ENCODE measurements around the gene NFIC.

The NFIC gene

DNA sequence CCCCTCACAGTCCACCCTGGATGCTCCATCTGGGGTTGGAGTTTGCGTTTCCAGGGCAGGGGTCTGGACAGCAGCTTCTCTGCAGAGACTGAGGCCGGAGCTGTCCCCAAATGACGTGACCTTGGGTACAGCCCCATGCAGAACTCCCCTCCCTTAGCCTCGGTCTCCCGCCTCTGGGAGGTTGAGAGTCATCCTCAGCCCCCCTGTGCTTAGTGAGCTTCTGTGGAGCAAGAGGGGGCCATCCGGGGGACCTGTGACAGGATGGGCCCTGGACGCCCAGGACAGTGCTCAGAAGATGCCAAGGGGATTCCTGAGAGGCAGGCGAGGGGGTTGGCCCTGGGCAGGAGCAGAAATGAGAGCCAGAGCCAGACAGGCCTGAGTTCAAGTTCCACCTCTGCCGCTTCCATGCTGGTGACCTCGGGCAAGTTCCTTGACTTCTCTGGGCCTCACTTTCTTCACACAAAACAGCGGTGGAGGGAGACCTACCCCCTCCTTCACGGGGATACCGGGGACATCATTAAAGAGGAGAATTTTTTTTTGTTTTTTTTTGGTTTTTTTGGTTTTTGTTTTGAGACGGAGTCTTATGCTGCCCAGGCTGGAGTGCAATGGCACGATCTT lies 93.7 kb downstream of the NFIC start:
- FAIRE-seq (no peak), DNase-seq (ENCODE audit: extremely low spot score, insufficient read length, low read depth) (no peak)

DNA sequence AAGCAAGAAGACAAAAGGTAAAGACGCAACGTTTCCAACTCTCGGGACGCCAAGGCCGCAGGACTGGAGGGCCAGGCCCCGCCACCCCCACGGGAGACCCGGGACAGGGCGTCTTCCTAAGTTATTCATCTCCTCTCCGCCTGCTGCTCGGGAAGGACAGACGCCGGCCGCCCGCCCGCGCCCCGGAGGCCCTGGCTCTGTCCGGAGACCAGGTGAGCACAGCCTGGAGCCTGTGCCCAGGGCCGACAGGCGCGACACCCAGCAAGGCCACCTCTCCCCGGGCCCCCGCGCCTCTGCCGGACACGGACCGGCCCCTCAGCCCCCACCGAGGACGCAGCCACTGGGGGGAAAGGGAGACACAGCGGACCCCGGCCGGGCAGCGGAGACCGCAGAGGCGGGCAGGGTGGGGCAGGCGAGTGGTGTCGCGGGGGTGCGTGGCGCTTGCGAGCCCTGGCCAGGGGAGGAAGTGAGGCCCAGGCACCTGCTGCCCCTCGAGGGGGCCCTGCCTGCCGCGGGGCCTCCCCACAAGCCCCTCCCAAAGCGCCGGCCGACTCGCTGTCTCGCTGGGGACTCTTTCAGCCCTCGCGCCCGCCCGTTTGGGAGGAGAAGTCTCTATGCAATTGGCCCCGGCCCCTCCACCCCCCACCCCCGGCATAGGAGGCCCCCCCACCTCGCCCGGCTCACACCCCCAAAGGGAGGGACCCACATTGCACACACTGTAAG lies 96.8 kb downstream of the NFIC start:
- FAIRE-seq, result no peak
- no peak for DNase-seq (ENCODE audit: extremely low spot score, insufficient read length, low read depth)

DNA sequence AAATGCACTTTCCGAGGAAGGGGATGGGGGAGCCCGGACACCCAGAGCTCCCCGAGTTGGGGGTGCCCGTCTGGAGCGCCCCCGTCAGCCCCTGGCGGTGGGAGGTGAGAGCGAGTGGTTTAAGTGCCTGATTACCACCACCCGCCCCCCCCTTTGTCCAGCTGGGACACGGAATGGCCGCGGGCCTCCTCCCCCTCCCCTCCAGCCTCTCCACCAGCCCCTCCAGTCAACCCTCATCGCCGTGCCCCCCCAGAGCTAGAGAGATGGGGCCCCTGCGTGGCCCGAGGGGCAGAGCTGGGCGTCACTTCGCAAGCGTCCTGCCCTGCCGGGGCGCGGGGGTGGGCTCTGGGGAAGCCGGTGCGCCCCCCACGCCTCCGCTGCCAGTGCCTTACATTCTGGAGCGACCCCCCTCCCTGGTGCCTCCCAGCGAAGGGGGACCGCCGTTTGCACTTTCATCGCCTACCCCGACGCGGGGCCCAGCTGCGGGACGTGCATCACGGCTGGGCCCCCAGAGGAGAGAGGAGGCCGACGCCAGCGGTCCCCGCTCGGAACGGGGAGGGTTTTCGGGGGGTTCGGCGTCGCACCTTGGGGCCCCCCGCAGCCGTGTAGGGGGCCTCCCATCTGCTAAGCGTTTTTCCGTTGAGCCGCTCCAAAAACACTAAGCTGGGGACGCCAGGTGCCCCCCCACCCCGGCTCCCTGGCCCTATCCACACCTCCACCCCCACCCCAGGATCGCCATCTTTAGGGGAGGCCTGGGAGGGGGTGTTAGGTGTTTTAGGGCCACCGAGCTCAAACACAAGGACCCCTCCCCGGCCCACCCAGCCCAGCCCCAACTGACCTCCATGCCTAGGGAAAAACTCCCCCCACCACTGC lies 97.6 kb downstream of the NFIC start:
- FAIRE-seq, result no peak
- DNase-seq (ENCODE audit: extremely low spot score, insufficient read length, low read depth), result no peak

DNA sequence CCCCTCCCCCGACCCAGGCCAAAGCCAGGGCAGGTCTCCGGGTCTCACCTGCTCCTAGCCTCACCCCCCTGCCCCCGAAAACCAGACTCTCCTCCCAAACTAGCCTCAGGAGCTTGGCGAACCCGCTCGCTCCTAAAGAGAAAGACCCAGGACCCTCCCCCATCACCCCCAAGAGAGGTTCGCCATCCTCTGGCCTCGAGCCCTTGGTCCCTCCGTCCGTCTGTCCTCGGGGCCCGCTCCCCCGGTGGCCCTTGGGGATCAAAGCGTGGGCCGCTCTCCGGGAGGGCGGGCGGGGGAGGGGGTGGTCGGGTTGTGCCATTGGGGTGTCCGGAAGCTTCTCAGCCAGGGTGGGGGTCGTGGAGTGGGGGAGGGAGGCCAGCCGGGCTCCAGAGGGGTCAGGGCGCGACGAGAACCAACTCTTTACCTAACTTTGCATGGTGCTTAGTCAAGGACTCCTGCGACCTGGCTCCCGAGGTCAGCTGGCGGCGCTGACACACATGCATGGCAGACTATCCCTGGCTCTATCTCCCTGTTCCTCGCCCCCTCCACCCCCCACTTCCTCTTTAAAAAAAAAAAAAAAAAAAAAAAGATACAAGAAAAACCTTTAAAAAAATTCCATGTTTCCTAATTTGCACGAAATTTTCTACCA lies 98.3 kb downstream of the NFIC start:
- FAIRE-seq, result no peak
- DNase-seq (ENCODE audit: extremely low spot score, insufficient read length, low read depth), result no peak

DNA sequence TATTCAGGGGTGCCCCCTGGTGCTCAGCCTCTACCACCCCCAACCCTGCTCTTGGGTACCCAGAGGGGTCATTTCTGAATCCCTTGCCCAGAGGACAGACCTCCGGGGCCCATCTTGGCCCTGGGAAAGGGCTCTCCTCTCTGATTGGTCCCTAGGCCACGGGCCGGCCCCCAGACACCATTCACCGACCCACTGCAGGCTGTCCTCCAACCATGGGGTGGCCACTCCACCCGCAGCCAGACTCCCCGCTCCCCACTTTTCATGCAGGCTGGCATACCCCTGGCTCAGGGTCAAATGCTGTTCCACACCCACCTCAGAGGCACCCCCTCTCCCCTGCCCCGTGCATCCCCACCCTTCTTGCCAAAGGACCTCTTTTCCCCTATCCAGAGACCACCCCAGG lies 99.2 kb downstream of the NFIC start:
- DNase-seq (ENCODE audit: extremely low spot score, insufficient read length, low read depth) (no peak), FAIRE-seq (no peak)

DNA sequence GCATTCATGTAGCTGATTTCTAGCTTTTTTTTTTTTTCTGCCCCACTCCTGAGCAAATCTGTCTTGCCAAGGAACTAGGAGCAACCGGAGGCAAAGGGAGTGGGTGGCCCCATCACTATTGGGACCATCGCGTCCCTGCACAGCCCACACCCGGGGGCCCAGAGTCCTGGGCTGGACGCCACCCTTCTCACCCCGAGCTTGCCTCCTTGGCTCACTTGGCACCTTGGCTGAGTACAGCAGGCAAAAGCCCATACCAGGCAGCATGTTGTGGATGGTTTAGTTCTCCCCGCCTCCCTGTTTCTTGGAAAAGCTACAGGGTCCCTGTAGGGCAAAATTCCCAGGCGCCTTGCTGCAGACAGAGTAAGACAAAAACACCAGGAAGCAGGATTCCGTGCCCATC lies 100.3 kb downstream of the NFIC start:
- FAIRE-seq (no peak), DNase-seq (ENCODE audit: extremely low spot score, insufficient read length, low read depth) (no peak)

DNA sequence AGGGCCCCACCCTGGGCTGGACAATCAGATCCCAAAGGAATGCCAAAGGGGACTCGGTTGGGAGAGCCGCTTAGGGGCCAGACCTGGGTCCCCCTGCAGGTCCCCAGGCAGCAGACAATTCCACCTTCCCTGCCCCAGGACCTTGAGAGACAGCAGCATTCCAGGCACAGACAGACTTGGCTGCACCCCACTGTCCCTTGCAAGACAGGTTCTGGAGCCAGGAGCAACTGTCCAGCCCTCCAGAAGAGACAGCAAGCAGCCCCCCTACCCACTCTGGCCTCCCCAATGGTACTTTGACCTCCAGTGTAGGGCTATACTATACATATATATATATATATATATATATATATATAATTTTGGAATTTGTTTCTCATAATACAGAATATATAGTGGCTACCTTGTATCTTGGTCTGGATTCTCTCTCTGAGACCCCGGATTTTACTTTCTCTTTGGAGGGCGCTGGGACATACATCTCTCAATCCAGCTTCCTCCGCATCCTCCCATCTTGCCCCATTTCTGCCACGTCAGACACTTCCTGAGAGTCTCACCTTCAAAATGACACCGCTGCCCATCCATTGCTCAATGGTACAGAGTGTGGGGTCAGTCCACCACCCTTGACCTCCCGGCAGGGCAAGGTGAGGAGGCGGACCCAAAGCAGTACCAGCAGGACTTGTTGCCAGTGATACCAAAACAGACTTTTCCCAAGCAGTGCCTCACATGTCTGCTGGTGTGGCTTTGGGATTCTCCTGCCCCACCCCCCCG lies 101.2 kb downstream of the NFIC start:
- DNase-seq (ENCODE audit: extremely low spot score, insufficient read length, low read depth) (no peak), FAIRE-seq (no peak)

DNA sequence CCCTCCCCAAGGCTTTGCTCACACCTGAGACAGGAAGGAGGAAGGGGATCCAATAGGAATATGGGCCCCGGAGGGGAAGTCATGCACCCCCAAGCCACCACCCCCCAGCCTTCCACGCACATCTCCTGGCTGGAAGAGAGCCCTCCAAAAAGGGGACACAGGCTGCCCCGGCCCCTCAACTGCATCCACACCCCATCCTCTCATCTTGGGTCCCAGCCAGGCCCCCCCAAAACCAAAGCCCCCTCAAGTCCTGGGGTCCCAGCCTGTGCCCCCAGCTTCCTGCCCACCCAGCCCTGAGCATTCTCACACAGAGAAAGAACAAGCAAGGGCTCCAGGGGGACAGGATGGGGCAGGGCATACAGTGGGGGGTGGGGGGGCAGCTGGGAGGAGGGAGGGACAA lies 101.8 kb downstream of the NFIC start:
- DNase-seq (ENCODE audit: extremely low spot score, insufficient read length, low read depth), result no peak
- FAIRE-seq, result no peak

DNA sequence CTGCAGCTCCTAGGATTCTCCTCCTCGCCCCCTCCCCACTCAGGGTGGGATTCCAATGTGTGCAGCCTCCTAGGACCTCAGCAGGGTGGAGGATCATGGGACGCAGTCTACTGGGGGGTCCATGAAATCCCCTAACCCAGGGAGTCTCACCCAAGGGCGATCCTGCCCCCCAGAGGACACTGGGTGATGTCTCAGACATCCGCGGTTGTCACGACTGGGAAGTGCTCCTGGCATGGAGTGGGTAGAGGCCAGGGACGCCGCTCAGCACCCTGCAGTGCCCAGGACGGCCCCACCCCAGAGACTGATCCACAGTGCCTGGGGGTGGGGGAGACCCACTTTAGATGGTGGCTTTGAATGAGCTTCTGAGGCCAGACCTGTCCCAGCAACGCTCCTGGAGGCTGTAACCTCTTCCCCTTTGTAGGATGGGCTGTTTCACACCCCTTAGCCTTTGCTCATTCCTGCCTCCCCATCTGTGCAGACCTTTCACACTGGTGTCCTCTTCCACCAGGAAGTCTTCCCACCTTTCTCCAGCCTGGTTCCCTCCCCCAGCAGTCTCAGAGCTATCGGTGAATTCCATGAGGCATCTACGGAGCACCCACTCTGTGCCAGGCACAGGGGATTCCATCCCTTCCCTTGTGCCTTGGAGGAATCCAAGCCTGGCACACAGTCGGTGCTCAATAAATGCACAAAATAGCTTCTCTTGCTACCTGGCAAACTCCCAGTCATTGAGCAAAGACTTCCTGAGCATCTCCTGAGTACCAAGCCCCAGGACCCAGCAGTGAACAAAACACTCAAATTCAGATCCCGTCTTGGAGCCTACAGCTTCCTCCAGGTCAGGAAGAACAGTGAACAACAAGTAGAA lies 103.5 kb downstream of the NFIC start:
- DNase-seq (ENCODE audit: extremely low spot score, insufficient read length, low read depth), result no peak
- FAIRE-seq, result no peak

DNA sequence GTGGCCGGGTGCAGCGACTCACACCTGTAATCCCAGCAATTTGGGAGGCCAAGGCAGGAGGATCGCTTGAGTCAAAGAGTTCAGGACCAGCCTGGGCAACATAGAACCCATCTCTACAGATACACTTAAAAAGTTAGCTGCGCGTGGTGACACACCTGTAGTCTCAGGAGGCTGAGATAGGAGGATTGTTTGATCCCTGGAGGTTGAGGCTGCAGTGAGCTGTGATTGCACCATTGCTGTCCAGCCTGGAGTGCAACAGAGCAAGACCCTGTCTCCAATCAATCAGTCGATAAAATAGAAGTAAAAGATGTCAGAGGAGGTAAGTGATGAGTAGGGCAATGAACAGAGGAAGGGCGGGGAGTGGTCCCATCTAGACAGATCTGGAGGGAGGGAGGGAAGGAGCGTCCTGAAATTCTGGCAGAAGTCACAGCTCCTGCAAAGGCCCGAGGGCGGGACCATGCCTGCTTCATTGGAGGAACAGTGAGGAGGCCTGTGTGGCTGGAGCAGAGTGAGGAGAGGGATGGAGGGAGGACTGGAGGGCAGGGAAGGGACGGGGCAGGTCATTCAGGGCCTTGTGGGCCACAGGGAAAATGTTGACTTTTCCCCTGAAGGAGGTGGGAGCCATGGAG lies 104.2 kb downstream of the NFIC start:
- DNase-seq (ENCODE audit: extremely low spot score, insufficient read length, low read depth) (no peak), FAIRE-seq (no peak)

DNA sequence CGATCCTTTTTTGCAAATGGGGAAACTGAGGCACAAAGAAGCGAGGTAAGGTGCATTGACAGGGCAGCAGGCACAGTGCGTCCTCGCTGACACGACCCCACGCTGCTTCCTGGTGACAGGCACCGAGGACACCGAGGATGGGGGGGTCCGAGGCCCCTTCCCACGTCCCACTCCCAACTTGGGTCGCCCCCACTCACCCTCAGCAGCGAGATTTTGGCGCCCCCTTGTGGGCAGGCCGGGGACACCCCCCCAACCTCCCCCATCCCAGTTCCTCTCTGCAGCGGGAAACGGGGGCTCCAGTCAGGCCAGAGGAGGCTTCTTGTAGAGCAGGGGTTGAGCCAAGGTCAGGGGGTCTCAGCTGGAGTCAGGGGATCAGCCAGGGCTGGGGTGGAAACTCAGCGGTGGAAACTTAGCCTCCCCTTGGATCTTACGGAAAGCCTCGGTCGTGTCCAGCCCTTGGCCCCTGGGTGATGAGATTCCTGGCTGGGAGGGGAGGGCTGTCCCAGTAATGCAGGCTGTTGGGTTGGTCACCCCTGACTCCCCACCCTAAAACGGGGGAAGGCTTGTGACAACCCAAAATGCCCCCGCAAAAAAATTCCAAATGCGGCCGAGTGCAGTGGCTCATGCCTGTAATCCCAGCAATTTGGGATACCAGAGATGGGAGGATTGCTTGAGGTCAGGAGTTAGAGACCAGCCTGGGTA lies 105.7 kb downstream of the NFIC start:
- FAIRE-seq (no peak), DNase-seq (ENCODE audit: extremely low spot score, insufficient read length, low read depth) (no peak)

DNA sequence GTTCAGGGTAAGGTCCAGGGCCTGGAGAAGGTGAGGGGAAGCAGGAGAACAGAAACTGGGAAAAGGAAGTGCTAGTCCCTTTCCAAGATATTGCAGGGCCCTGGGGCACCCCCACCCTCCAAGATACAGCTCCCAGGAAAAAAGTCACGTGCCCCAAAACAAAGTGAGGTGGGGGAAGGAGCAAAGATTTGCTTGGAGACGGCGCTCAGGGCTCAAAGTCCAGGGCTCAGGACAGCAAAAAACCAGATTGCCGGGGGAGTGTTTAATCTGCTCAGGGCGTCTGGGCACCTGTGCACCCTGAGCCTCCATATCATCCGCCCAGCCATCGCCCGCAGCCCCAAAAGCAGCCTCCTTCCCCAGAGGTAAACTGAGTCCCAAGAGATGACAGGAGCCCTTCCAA lies 107.6 kb downstream of the NFIC start:
- FAIRE-seq, result no peak
- DNase-seq (ENCODE audit: extremely low spot score, insufficient read length, low read depth), result no peak

DNA sequence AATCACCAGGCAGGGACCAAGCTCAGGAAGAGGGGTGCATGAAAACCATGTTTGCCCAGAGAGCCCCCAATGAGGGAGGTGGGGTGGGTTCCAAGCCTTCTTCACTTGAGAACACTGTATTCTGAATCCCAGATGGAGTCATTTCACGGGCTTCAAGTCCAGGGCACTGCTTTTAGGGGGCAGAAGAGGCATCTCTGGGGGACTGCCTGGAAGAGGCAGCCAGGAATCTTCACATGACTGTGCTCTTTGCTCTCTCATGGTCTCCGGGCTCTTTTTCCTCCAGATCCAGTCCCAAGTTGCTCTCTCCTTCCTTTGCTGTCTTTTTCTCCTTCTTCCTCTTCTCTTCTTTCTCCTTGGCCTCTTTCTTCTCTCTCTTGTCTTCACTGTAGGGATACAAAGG lies 108.2 kb downstream of the NFIC start:
- FAIRE-seq (no peak), DNase-seq (ENCODE audit: extremely low spot score, insufficient read length, low read depth) (no peak)

DNA sequence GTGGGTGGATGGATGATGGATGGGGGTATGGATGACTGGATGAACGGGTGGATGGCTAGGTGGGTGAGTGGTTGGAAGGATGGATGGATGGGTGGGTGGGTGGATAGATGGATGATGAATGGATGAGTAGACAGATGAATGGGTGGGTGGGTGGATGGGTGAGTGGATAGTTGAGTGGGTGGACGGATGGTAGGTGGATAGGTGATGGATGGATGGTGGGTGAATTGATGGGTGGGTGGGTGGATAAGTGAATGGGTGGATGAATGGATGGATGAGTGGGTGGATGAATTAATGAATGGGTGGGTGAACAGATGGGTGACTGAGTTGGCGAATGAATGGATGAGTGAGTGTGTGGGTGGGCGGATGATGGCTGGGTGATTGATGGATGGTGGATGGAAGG lies 109.1 kb downstream of the NFIC start:
- no peak for DNase-seq (ENCODE audit: extremely low spot score, insufficient read length, low read depth)
- FAIRE-seq, result no peak

DNA sequence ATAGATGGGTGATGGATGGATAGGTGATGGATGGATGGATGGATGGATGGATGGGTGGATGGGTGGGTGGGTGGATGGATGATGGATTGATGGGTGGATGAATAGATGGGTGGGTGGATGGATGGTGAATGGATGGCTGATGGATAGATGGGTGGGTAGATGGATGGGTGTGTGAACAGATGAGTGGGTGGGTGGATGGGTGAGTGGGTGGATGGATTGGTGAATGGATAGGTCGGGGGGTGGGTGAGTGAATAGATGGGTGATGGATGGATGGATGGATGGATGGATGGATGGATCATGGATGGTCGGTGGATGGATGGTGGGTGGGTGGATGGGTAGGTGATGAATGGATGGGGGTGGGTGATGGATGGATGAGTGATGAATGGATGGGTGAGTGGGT lies 110.4 kb downstream of the NFIC start:
- FAIRE-seq (no peak), DNase-seq (ENCODE audit: extremely low spot score, insufficient read length, low read depth) (no peak)

DNA sequence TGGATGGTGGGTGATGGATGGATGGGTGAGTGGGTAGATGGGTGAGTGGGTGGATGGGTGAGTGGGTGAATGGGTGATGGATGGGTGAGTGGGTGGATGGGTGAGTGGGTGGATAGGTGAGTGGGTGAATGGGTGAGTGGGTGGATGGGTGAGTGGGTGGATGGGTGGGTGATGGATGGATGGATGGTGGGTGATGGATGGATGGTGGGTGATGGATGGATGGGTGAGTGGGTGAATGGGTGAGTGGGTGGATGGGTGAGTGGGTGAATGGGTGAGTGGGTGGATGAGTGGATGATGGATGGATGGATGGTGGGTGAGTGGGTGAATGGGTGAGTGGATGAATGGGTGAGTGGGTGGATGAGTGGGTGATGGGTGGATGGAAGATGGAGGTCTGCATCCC lies 111.1 kb downstream of the NFIC start:
- DNase-seq (ENCODE audit: extremely low spot score, insufficient read length, low read depth) (no peak), FAIRE-seq (no peak)

DNA sequence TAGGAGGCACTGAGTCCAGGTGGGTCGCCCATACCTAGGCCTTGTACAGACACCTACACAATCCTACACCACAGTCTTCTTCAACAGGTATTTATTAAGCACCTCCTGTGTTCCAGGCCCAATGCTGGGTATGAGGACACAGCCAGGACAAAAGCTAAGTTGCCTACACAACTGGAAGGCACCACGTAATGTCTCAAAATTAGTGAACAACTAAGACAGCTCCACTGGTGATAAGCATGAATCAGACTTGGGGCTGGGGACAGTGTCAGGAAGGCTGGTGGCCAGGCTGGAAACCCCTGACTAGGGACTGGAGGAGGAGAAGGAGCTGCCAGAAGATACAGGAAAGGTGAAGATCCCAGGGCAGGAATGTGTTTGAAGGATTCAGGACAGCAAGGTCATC lies 111.6 kb downstream of the NFIC start:
- DNase-seq (ENCODE audit: extremely low spot score, insufficient read length, low read depth) (no peak), FAIRE-seq (no peak)

Measured in GM18507 (cell line).